Measurements from ENCODE around the gene UPF3A.
"Not testable (repeated sequence)": the region's sequence is repeated elsewhere in the genome, so short reads cannot be mapped to it uniquely, and the experiment has no call there.

Gene UPF3A

DNA sequence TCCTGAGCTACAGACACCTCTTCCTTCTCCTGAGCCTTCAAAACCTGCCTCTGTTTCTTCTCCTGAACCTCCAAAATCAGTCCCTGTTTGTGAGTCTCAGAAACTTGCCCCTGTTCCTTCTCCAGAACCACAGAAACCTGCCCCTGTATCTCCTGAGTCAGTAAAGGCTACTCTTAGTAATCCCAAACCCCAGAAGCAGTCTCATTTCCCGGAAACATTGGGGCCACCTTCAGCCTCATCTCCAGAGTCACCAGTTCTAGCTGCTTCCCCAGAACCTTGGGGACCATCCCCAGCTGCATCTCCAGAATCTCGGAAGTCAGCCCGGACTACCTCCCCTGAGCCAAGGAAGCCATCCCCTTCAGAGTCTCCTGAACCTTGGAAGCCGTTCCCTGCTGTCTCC is 42.9 kb downstream of the UPF3A start:
- no peak overlapping the region for H3K4me3 ChIP-seq (ENCODE audit: low read length)
- peaks cover 59% of the 10 kb centered on the region for H3K36me3 ChIP-seq (ENCODE audit: control insufficient read depth, low read depth, low read length)
- no peaks in the 10 kb centered on the region for H3K27me3 ChIP-seq (ENCODE audit: control insufficient read depth, insufficient read depth, low read length)

DNA sequence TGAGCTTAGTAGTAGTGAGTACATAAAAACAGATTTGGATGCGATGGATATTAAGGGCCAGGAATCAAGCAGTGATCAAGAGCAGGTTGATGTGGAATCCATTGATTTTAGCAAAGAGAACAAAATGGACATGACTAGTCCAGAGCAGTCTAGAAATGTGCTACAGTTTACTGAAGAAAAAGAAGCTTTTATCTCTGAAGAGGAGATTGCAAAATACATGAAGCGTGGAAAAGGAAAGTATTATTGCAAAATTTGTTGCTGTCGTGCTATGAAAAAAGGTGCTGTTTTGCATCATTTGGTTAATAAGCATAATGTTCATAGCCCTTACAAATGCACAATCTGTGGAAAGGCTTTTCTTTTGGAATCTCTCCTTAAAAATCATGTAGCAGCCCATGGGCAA is 44.3 kb downstream of the UPF3A start:
- Histone ChIP-seq H3K27ac (ENCODE audit: low read length) (no peak overlapping the region), H3K4me1 (ENCODE audit: control insufficient read depth, low read depth, low read length) (no peaks in the 10 kb centered on the region), H3K4me3 (ENCODE audit: low read length) (no peak overlapping the region), H3K27me3 (ENCODE audit: control insufficient read depth, insufficient read depth, low read length) (no peaks in the 10 kb centered on the region), H3K36me3 (ENCODE audit: control insufficient read depth, low read depth, low read length) (peaks cover 53% of the 10 kb centered on the region), H3K9ac (ENCODE audit: low read length) (no peak overlapping the region), H3K9me3 (ENCODE audit: control insufficient read depth, low read depth, low read length) (no peaks in the 10 kb centered on the region)

More for the DNA sequence above, 42.9 kb downstream of the UPF3A start:
- Histone ChIP-seq H3K9me3 (ENCODE audit: control insufficient read depth, low read depth, low read length) (no peaks in the 10 kb centered on the region), H3K9ac (ENCODE audit: low read length) (no peak overlapping the region), H3K27ac (ENCODE audit: low read length) (no peak overlapping the region), H3K4me1 (ENCODE audit: control insufficient read depth, low read depth, low read length) (no peaks in the 10 kb centered on the region)

DNA sequence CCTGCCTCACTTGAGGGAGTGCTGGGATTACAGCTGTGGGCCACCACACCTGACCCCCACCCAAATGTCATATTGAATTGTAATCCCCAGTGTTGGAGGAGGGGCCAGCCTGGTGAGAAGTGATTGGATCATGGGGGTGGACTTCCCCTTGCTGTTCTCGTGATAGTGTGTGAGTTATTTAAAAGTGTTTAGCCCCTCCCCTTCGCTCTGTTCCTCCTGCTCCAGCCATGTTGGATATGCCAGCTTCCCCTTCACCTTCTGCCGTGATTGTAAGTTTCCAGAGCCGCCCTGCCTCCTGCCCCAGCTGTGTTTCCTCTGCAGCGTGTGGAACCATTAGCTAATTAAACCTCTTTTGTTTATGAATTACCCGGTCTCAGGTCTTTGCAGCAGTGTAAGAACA is 46.6 kb downstream of the UPF3A start:
- H3K9me3 ChIP-seq (ENCODE audit: control insufficient read depth, low read depth, low read length), result no peaks in the 10 kb centered on the region
- H3K4me1 ChIP-seq (ENCODE audit: control insufficient read depth, low read depth, low read length), result peaks cover under 1% of the 10 kb centered on the region
- no peak overlapping the region for H3K9ac ChIP-seq (ENCODE audit: low read length)
- H3K27me3 ChIP-seq (ENCODE audit: control insufficient read depth, insufficient read depth, low read length), result no peaks in the 10 kb centered on the region
- no peak overlapping the region for H3K4me3 ChIP-seq (ENCODE audit: low read length)
- H3K27ac ChIP-seq (ENCODE audit: low read length), result no peak overlapping the region
- H3K36me3 ChIP-seq (ENCODE audit: control insufficient read depth, low read depth, low read length), result peaks cover 34% of the 10 kb centered on the region

DNA sequence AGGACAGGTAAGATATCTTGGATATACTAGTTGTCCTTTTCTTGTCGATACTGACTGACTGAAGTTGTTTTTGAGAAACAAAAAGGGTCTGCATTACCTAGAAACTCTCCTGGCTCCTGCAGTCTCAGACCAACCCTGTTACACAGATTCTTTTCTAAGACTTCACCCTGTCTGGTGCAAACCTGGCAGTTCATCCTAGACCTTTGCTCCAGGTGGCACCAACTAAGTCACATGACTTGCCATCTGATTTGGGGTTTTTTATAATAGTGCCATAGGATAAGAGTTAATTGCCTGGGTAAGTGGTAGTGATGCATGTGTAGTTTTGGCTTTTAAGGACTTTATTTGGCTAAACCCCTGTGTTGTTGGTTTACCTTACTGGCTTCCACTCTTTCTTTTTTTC is 47.2 kb downstream of the UPF3A start:
- peaks cover 4% of the 10 kb centered on the region for H3K4me1 ChIP-seq (ENCODE audit: control insufficient read depth, low read depth, low read length)
- no peak overlapping the region for H3K9ac ChIP-seq (ENCODE audit: low read length)
- H3K27me3 ChIP-seq (ENCODE audit: control insufficient read depth, insufficient read depth, low read length), result no peaks in the 10 kb centered on the region
- H3K9me3 ChIP-seq (ENCODE audit: control insufficient read depth, low read depth, low read length), result no peaks in the 10 kb centered on the region
- H3K27ac ChIP-seq (ENCODE audit: low read length), result no peak overlapping the region
- peaks cover 28% of the 10 kb centered on the region for H3K36me3 ChIP-seq (ENCODE audit: control insufficient read depth, low read depth, low read length)
- no peak overlapping the region for H3K4me3 ChIP-seq (ENCODE audit: low read length)

DNA sequence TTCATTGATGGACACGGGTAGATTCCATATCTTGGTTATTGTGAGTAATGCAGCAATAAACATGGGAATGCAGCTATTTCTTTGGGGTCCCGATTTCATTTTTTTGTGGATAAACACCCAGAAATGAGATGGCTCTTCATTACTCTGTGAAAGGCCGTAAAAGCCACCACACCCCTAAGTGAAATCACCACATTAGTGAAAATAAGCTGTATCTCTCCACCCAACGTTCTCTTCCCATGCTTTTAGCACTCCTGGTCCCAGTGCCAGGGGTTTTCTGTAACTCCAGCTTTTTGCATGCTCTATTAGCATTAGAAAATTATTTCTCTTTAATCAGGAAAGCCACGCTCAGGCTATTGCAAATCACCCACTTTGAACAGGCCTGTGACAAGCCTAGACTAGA is 48.7 kb downstream of the UPF3A start:
- Histone ChIP-seq H3K4me3 (ENCODE audit: low read length) (no peak overlapping the region), H3K9ac (ENCODE audit: low read length) (no peak overlapping the region), H3K4me1 (ENCODE audit: control insufficient read depth, low read depth, low read length) (peaks cover 4% of the 10 kb centered on the region), H3K27ac (ENCODE audit: low read length) (no peak overlapping the region), H3K36me3 (ENCODE audit: control insufficient read depth, low read depth, low read length) (peaks cover 13% of the 10 kb centered on the region), H3K9me3 (ENCODE audit: control insufficient read depth, low read depth, low read length) (no peaks in the 10 kb centered on the region), H3K27me3 (ENCODE audit: control insufficient read depth, insufficient read depth, low read length) (no peaks in the 10 kb centered on the region)

DNA sequence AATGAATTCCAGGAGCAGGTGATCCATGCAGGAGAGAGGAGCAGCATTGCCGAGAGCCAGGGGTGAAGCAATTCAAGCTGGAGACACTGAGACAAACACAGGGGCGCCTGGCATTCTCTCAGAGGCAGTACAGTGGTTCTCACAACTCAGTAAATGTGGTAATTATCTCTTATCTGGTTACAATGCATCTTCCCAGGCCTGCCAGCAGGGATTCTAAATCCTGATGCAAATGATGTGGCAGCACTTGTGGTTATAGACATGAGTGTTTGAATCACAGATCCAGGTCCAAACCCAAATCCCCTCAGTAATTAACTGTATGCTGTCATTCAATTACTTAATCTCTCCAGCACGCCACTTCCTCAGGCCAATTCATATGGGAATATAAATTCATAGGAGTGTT is 52.5 kb downstream of the UPF3A start:
- not testable (repeated sequence) for H3K4me1 ChIP-seq (ENCODE audit: control insufficient read depth, low read depth, low read length); H3K27ac ChIP-seq (ENCODE audit: low read length)

DNA sequence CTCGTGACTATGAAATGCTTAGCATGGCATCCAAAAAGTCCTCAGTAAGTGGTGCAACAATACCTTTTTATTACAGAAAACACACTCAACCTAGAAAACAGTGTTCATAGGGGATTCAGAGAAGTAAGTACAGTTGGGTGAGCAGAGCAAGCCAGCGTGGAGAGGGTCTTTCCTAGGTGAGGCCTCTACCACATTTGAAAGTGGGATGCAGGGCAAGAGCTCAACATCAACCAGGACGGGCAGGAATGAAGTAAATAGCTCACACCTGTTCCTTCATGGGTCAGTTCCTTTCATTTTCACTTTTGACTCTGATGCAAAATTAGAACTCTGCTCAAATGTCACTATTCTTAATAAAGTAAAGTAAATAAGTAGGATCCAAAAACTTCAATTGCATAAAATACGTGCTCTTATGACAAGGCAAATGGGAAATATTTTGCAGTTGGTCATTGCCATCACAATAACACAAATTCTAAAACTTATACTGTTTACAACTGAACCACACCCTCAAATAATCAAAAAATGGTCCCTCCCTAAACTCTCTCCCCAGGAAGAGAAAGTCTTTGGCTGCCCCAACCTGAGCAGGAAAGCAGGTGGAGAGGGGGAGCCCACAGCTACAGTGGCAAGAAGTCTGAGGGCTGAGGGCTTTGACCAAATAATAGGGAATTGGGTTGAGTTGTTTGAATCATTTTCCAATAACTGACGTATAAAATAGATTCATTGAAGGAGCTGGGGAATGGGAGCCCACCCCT is 53.1 kb downstream of the UPF3A start:
- Histone ChIP-seq H3K9me3 (ENCODE audit: control insufficient read depth, low read depth, low read length) (no peaks in the 10 kb centered on the region), H3K9ac (ENCODE audit: low read length) (no peak overlapping the region), H3K27me3 (ENCODE audit: control insufficient read depth, insufficient read depth, low read length) (no peaks in the 10 kb centered on the region), H3K36me3 (ENCODE audit: control insufficient read depth, low read depth, low read length) (no peaks in the 10 kb centered on the region), H3K27ac (ENCODE audit: low read length) (no peak overlapping the region), H3K4me3 (ENCODE audit: low read length) (no peak overlapping the region), H3K4me1 (ENCODE audit: control insufficient read depth, low read depth, low read length) (peaks cover 4% of the 10 kb centered on the region)

More for the DNA sequence above, 52.5 kb downstream of the UPF3A start:
- not testable (repeated sequence) for H3K4me3 ChIP-seq (ENCODE audit: low read length); H3K9me3 ChIP-seq (ENCODE audit: control insufficient read depth, low read depth, low read length); H3K9ac ChIP-seq (ENCODE audit: low read length); H3K27me3 ChIP-seq (ENCODE audit: control insufficient read depth, insufficient read depth, low read length); H3K36me3 ChIP-seq (ENCODE audit: control insufficient read depth, low read depth, low read length)

DNA sequence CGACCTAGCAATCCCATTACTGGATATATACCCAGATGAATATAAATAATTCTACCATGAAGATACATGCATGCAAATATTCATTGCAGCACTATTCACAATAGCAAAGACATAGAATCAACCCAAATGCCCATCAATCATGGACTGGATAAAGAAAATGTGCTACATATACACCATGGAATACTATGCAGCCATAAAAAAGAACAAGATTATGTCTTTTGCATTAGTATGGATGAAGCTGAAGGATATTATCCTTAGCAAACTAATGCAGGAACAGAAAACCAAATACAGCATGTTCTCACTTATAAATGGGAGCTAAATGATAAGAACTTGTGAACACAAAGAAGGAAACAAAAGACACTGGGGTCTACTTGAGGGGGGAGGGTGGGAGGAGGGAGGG is 55.1 kb downstream of the UPF3A start:
- H3K27me3 ChIP-seq (ENCODE audit: control insufficient read depth, insufficient read depth, low read length); H3K36me3 ChIP-seq (ENCODE audit: control insufficient read depth, low read depth, low read length); H3K4me3 ChIP-seq (ENCODE audit: low read length); H3K27ac ChIP-seq (ENCODE audit: low read length); H3K9me3 ChIP-seq (ENCODE audit: control insufficient read depth, low read depth, low read length); H3K4me1 ChIP-seq (ENCODE audit: control insufficient read depth, low read depth, low read length); H3K9ac ChIP-seq (ENCODE audit: low read length): not testable (repeated sequence)

DNA sequence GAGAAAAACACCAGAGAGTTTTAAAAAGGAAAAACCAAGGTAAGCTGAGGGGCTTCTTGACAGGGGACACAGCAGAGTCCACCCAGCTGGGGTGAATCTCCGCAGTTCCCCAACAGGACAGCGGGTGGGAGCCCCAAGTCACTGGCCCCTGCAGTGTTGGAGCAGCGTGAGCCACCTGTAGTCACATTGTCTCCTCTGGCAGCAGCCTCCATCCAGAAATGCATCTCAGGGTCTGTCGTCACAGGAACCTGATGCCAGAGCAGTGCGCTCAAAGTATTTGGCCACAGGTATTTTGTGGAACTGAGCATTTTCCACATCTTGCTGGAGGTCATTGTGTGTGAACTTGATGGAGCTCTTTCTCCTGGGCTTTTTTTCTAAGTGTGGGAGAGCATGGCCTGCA is 57.6 kb downstream of the UPF3A start:
- Histone ChIP-seq H3K27me3 (ENCODE audit: control insufficient read depth, insufficient read depth, low read length) (no peaks in the 10 kb centered on the region), H3K36me3 (ENCODE audit: control insufficient read depth, low read depth, low read length) (no peaks in the 10 kb centered on the region), H3K4me3 (ENCODE audit: low read length) (no peak overlapping the region), H3K4me1 (ENCODE audit: control insufficient read depth, low read depth, low read length) (no peaks in the 10 kb centered on the region), H3K9me3 (ENCODE audit: control insufficient read depth, low read depth, low read length) (no peaks in the 10 kb centered on the region), H3K27ac (ENCODE audit: low read length) (no peak overlapping the region), H3K9ac (ENCODE audit: low read length) (no peak overlapping the region)

DNA sequence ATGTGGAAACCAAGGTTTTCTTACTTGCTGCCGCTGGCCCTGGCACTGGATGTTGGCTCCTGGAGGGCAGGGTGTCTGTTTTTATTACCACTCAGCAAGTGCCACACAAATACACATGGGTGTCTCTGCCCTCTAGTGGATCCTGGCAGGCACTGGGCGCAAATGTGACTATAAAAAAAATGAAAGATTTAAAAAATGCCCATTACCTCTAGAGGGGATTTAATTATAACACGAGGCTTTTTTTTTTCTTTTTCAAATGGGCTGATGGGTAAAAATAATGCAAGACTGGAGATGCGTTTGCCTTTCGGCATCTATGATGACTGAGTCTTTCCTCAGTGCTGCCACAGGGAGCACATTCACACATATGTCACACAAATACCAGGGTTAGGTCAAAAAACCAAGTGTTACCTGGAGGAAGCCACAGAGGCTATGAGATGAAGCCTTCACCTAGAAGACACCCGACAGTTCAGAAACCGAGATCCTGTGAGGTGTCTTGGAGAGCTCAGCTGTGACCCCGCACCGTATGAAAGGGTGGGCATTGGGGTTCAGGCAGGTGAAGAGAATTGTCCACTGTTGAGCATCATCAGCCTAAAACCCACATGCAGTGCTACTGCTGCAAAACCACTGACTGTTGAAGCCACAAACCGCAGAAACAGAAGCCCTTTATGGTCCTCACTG is 58.6 kb downstream of the UPF3A start:
- Histone ChIP-seq H3K9ac (ENCODE audit: low read length) (no peak overlapping the region), H3K36me3 (ENCODE audit: control insufficient read depth, low read depth, low read length) (no peaks in the 10 kb centered on the region), H3K4me3 (ENCODE audit: low read length) (no peak overlapping the region), H3K27me3 (ENCODE audit: control insufficient read depth, insufficient read depth, low read length) (no peaks in the 10 kb centered on the region), H3K9me3 (ENCODE audit: control insufficient read depth, low read depth, low read length) (no peaks in the 10 kb centered on the region), H3K27ac (ENCODE audit: low read length) (no peak overlapping the region), H3K4me1 (ENCODE audit: control insufficient read depth, low read depth, low read length) (no peaks in the 10 kb centered on the region)

DNA sequence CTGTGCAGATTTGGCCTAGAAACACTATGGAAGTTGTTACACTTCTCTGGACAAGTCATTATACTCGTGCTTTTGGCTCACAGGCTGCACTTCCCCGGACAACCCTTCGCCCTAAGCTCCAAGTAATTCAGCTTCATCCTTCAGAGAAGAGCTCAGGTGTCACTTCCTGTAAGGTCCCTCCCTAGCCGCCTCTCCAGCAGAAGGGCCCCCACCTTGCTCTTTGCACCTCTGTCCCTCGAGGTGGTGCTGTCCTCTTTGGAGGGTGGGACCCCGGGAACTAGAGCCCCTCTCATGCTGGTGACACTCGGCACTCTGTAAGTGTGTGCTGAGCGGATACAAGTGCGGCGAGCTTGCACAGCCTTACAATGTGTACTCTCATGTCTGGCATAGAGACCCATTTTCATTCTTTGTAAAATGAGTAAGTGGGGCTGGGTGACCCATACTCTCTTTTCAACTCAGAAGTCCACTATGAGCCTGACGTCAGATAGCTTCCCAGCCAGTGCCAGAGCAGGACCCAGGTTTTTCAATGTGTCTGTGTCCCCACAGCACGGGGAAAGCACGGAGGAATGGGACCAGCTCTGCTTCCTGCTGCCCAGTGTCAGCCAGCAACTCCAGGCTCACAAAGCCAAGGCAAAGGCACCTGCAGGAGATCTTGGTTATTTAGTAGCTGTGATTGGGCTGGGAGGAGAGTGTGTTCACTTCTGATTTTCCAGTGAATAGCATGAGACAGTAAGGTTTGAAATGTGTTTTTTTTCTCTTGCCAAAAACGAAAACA is 59.8 kb downstream of the UPF3A start:
- Histone ChIP-seq H3K36me3 (ENCODE audit: control insufficient read depth, low read depth, low read length) (no peaks in the 10 kb centered on the region), H3K9ac (ENCODE audit: low read length) (no peak overlapping the region), H3K4me1 (ENCODE audit: control insufficient read depth, low read depth, low read length) (no peaks in the 10 kb centered on the region), H3K27ac (ENCODE audit: low read length) (no peak overlapping the region), H3K4me3 (ENCODE audit: low read length) (no peak overlapping the region), H3K27me3 (ENCODE audit: control insufficient read depth, insufficient read depth, low read length) (no peaks in the 10 kb centered on the region), H3K9me3 (ENCODE audit: control insufficient read depth, low read depth, low read length) (no peaks in the 10 kb centered on the region)
